ENCODE data around the gene LAMB3. TPM values are rescaled to one million over a fixed set of nuclear protein-coding genes. Genes with fewer than 3 reads are reported as not detected.

The LAMB3 gene
- total RNA-seq, 1 donor: 14.2 TPM

- H3K4me3 ChIP-seq (ENCODE audit: low read depth, low read length): no peak overlapping the region
- DNase-seq (ENCODE audit: low read depth): peak; percentile 3
Observed at GRCh38 chr1:209628618-209629299, 23.5 kb downstream of the LAMB3 start.

DNA sequence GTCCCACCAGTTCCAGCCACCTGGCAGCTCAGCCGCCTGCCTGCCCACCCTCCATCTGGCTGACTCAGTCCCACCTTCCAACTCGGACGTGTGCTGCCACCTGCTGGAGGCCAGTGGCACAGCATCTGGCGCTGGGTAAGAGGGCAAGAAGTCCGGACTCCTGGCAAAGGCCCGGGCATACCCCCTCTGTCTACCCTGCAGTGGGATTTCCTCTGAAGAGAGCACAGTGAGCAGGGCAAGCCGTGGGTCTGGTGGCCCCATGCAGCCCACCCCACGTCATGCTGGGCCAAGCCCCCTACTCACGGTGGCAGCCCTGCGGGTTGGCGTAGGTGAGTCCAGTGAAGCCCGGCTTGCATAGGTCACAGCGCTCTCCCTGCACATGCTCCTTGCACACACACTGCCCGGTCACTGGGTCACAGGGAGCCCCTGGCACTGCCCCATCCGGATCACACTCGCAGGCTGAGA lies 24.5 kb downstream of the LAMB3 start:
- no peak overlapping the region for H3K4me3 ChIP-seq (ENCODE audit: low read depth, low read length)
- peak; percentile 98 for TF ChIP-seq CTCF (IDR thresholded peaks at IDR 0.05; ENCODE audit: insufficient read depth, low read depth, low read length)
- peak; percentile 69 for DNase-seq (ENCODE audit: low read depth)

More at GRCh38 chr1:209628618-209629299, 23.5 kb downstream of the LAMB3 start:
- TF ChIP-seq CTCF (IDR thresholded peaks at IDR 0.05; ENCODE audit: insufficient read depth, low read depth, low read length): no peak

- no peak for TF ChIP-seq CTCF (IDR thresholded peaks at IDR 0.05; ENCODE audit: insufficient read depth, low read depth, low read length)
- DNase-seq (ENCODE audit: low read depth): no peak
- H3K4me3 ChIP-seq (ENCODE audit: low read depth, low read length): no peak overlapping the region
Observed at GRCh38 chr1:209627027-209627731, 25.0 kb downstream of the LAMB3 start.

GRCh38 chr1:209626346-209627026 lies 25.7 kb downstream of the LAMB3 start:
- no peak for DNase-seq (ENCODE audit: low read depth)
- H3K4me3 ChIP-seq (ENCODE audit: low read depth, low read length): no peak overlapping the region
- no peak for TF ChIP-seq CTCF (IDR thresholded peaks at IDR 0.05; ENCODE audit: insufficient read depth, low read depth, low read length)

DNA sequence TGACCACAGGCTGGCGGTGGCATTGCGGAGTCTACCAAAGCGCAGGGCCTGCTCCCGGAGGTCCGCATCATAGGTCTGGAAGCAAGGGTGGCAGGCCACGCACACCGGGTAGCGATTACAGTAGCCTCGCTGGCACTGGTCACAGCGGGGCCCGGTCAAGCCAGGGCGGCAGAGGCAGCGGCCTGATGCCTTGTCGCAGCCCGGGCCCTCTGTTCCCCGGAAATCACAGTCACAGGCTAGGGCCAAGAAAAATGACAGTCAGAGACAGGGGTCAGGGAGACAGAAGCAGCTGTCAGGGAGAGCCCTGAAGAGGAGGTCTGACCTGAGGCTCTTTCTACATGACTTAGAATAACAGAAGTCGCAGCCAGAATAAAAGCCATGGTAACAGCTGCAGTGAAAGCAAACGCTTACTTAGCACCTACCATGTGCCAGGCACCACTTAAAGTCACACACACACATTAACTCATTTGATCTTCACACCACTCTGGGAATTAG lies 26.4 kb downstream of the LAMB3 start:
- no peak for TF ChIP-seq CTCF (IDR thresholded peaks at IDR 0.05; ENCODE audit: insufficient read depth, low read depth, low read length)
- no peak for DNase-seq (ENCODE audit: low read depth)
- H3K4me3 ChIP-seq (ENCODE audit: low read depth, low read length): no peak overlapping the region

- no peak for DNase-seq (ENCODE audit: low read depth)
- H3K4me3 ChIP-seq (ENCODE audit: low read depth, low read length): no peak overlapping the region
- TF ChIP-seq CTCF (IDR thresholded peaks at IDR 0.05; ENCODE audit: insufficient read depth, low read depth, low read length): no peak
Observed at GRCh38 chr1:209624558-209625549, 27.4 kb downstream of the LAMB3 start.

Measured in fibroblast of villous mesenchyme (primary cell).